HG03175 (cell line): Measurements from ENCODE around the gene KLHL34.

ENCODE experiments used
- ATAC-seq: cut with Tn5 transposase; IDR thresholded peaks from one replicate; pipeline ENCODE4 v1.9.1; 2021; ENCODE audit warnings: mild to moderate bottlenecking, moderate library complexity; ENCODE audit not compliant: unreplicated experiment

Gene KLHL34

GRCh38 chrX:21655901-21656586, 2.1 kb downstream of the KLHL34 start:
- ATAC-seq: peak; percentile 23

GRCh38 chrX:21645886-21646285, 12.2 kb downstream of the KLHL34 start:
- no peak for ATAC-seq

GRCh38 chrX:21645431-21645830, 12.7 kb downstream of the KLHL34 start:
- no peak for ATAC-seq

- ATAC-seq: no peak
Observed at GRCh38 chrX:21639775-21640174, 18.4 kb downstream of the KLHL34 start.

GRCh38 chrX:21638311-21638710, 19.8 kb downstream of the KLHL34 start:
- ATAC-seq: no peak

- ATAC-seq: no peak
Observed at GRCh38 chrX:21632027-21632426, 26.1 kb downstream of the KLHL34 start.

GRCh38 chrX:21623778-21624501, 34.2 kb downstream of the KLHL34 start:
- no peak for ATAC-seq

- ATAC-seq: no peak
Observed at GRCh38 chrX:21620234-21620633, 37.9 kb downstream of the KLHL34 start.

GRCh38 chrX:21616386-21616785, 41.7 kb downstream of the KLHL34 start:
- no peak for ATAC-seq

GRCh38 chrX:21612154-21612553, 46.0 kb downstream of the KLHL34 start:
- no peak for ATAC-seq

- ATAC-seq: no peak
Observed at GRCh38 chrX:21610168-21610567, 48.0 kb downstream of the KLHL34 start.

GRCh38 chrX:21606002-21606401, 52.1 kb downstream of the KLHL34 start:
- no peak for ATAC-seq
